T-cell (primary cell): ENCODE data around the gene CIZ1. TPM values are rescaled to one million over a fixed set of nuclear protein-coding genes. Genes with fewer than 3 reads are reported as not detected.

ENCODE experiments used
- ATAC-seq, 4 experiments: fragments of 200-7000 bp in 3 of 4; fragments of 150-1000 bp in 1 of 4; cut with Tn5 transposase; replicated peaks in 1 of 4; 1 replicate in 3 of 4; 2 replicates in 1 of 4; pipeline ENCODE4 v1.10.0; 2021; ENCODE audit warnings: moderate library complexity in 3 of 4, mild to moderate bottlenecking in 2 of 4, moderate number of reproducible peaks in 1 of 4
- CTCF ChIA-PET, 2 donors: fragments of 300-600 bp; sonication (Branson Sonifier 250); formaldehyde crosslinking; loops; one replicate each; lab custom pipeline; 2022; ENCODE audit warnings: antibody characterized with exemption in 2 of 2; lab: Charles Lee
- POLR2A ChIA-PET, 2 donors: fragments of 300-600 bp; sonication (Branson Sonifier 250); formaldehyde crosslinking; loops; one replicate each; lab custom pipeline; 2022; ENCODE audit warnings: antibody characterized with exemption in 2 of 2; lab: Charles Lee
- DNase-seq, 35 experiments: peaks; one replicate each; pipeline versions ENCODE4 v3.0.0 to v3.0.0-alpha.2; 2013 to 2023
- H3K27ac ChIP-seq: one replicate; pipeline ENCODE4 v1.5.1; 2013; ENCODE audit warnings: low read length
- H3K27me3 ChIP-seq, 2 experiments: replicated peaks in 1 of 2; 1 replicate in 1 of 2; 2 replicates in 1 of 2; pipeline versions ENCODE4 v1.6.1 to v1.7.0; 2013; ENCODE audit warnings: low read length in 1 of 2, mixed read lengths in 1 of 2; ENCODE audit not compliant: control insufficient read depth in 2 of 2, insufficient read depth in 2 of 2; ENCODE audit errors: extremely low read depth in 1 of 2
- H3K36me3 ChIP-seq, 2 donors: 1 replicate in 1 of 2; 2 replicates in 1 of 2; pipeline versions ENCODE4 v1.6.1 to v1.7.0; 2013; ENCODE audit warnings: low read length in 1 of 2; ENCODE audit not compliant: control insufficient read depth in 2 of 2, insufficient read depth in 1 of 2; ENCODE audit errors: extremely low read depth in 1 of 2
- H3K4me1 ChIP-seq, 2 experiments: 1 replicate in 1 of 2; 2 replicates in 1 of 2; pipeline versions ENCODE4 v1.6.1 to v1.7.0; 2013; ENCODE audit warnings: low read length in 2 of 2, mixed read lengths in 1 of 2; ENCODE audit not compliant: insufficient read depth in 2 of 2, control insufficient read depth in 1 of 2; ENCODE audit errors: extremely low read depth in 1 of 2
- H3K4me3 ChIP-seq, 2 donors: 1 replicate in 1 of 2; 2 replicates in 1 of 2; pipeline versions ENCODE4 v1.5.1 to v1.7.0; 2013; ENCODE audit warnings: mild to moderate bottlenecking in 2 of 2, low read length in 1 of 2, moderate library complexity in 1 of 2; ENCODE audit not compliant: control insufficient read depth in 1 of 2; ENCODE audit errors: extremely low read depth in 1 of 2
- H3K9me3 ChIP-seq: 2 replicates; pipeline ENCODE4 v1.7.0; 2013
- H3K27ac Mint-ChIP-seq, 2 donors: one replicate each; pipeline ENCODE4 v1.8.0; 2020 to 2021; ENCODE audit warnings: mild to moderate bottlenecking in 2 of 2, mixed read lengths in 2 of 2
- H3K27me3 Mint-ChIP-seq, 2 donors: one replicate each; pipeline ENCODE4 v1.8.0; 2021 to 2022; ENCODE audit warnings: mixed read lengths in 2 of 2
- H3K36me3 Mint-ChIP-seq: one replicate; pipeline ENCODE4 v1.8.0; 2021; ENCODE audit warnings: mixed read lengths
- H3K4me1 Mint-ChIP-seq, 3 donors: one replicate each; pipeline ENCODE4 v1.8.0; 2020 to 2022; ENCODE audit warnings: mixed read lengths in 3 of 3, mild to moderate bottlenecking in 1 of 3
- H3K4me3 Mint-ChIP-seq, 3 donors: one replicate each; pipeline ENCODE4 v1.8.0; 2020 to 2022; ENCODE audit warnings: mild to moderate bottlenecking in 3 of 3, mixed read lengths in 3 of 3, moderate library complexity in 3 of 3
- H3K9me3 Mint-ChIP-seq, 3 donors: one replicate each; pipeline ENCODE4 v1.8.0; 2020 to 2022; ENCODE audit warnings: mixed read lengths in 3 of 3
- WGBS: methylation state at CpG from one replicate; pipeline ENCODE4 v1.1.5; 2013; ENCODE audit warnings: missing lambda C conversion rate; ENCODE audit not compliant: insufficient coverage; 5-methylcytosine and 5-hydroxymethylcytosine counted together
- total RNA-seq, 35 experiments: library from RNA in 6 of 35; stranded (reverse) in 6 of 35; fragments of 120-200 nt in 1 of 35; gene quantifications; one replicate each; pipeline versions ENCODE4 v1.2.1 to v1.2.4 and lab custom pipeline; 2013 to 2026

CIZ1 gene
- total RNA-seq, 5 donors from 2014 or later (not counting 1 experiment from before 2014, with no cell fraction given), result 143 to 163 (median 150) TPM

- peaks cover 11 to 41% of the 10 kb centered on the region in 2 experiments for H3K4me1 ChIP-seq
- no peak overlapping the region for H3K27ac ChIP-seq
- peaks cover 12 to 34% of the 10 kb centered on the region in 2 donors for H3K36me3 ChIP-seq
- no peak for ATAC-seq
- no peaks in the 10 kb centered on the region for H3K9me3 ChIP-seq
- no peaks in the 10 kb centered on the region for H3K27me3 Mint-ChIP-seq
- ChIA-PET POLR2A (no interaction called here), CTCF (no interaction called here)
- no peak overlapping the region for H3K4me3 ChIP-seq
- DNase-seq, result peak in 8 of 35 experiments; percentile 21 to 59 (median 38)
- H3K36me3 Mint-ChIP-seq, result peaks cover 3% of the 10 kb centered on the region
- H3K4me1 Mint-ChIP-seq, result peaks cover 32 to 40% (median 38%) of the 10 kb centered on the region in 3 donors
- no peaks in the 10 kb centered on the region for H3K27me3 ChIP-seq
- H3K9me3 Mint-ChIP-seq, result no peaks in the 10 kb centered on the region
- peak overlapping the region; percentile 71 to 80 for H3K27ac Mint-ChIP-seq
- H3K4me3 Mint-ChIP-seq, result peak overlapping the region; percentile 31 to 95 (median 77)
- 81% methylated on average over 10 of the region's 16 CpGs for WGBS
Observed at GRCh38 chr9:128124873-128125579, 66.3 kb downstream of the CIZ1 start.

GRCh38 chr9:128124451-128124850, 66.9 kb downstream of the CIZ1 start:
- Histone ChIP-seq H3K4me3 (no peak overlapping the region), H3K36me3 (peaks cover 12 to 34% of the 10 kb centered on the region in 2 donors), H3K4me1 (peaks cover 11 to 39% of the 10 kb centered on the region in 2 experiments), H3K27ac (no peak overlapping the region), H3K27me3 (no peaks in the 10 kb centered on the region), H3K9me3 (no peaks in the 10 kb centered on the region)
- CTCF ChIA-PET, result no interaction called here
- WGBS, result 100% methylated on average over 4 of the region's 8 CpGs
- ATAC-seq (no peak), DNase-seq (no peak)
- peaks cover 28 to 36% (median 35%) of the 10 kb centered on the region in 3 donors for H3K4me1 Mint-ChIP-seq
- no peak overlapping the region for H3K4me3 Mint-ChIP-seq
- POLR2A ChIA-PET, result no interaction called here
- no peaks in the 10 kb centered on the region for H3K27me3 Mint-ChIP-seq
- H3K27ac Mint-ChIP-seq, result peak overlapping the region; percentile 59 to 71
- peaks cover 3% of the 10 kb centered on the region for H3K36me3 Mint-ChIP-seq
- H3K9me3 Mint-ChIP-seq, result no peaks in the 10 kb centered on the region

GRCh38 chr9:128123451-128124080, 67.8 kb downstream of the CIZ1 start:
- Histone ChIP-seq H3K9me3 (no peaks in the 10 kb centered on the region), H3K4me3 (no peak overlapping the region), H3K4me1 (peaks cover 7 to 30% of the 10 kb centered on the region in 2 experiments), H3K27ac (no peak overlapping the region), H3K36me3 (peaks cover 12 to 34% of the 10 kb centered on the region in 2 donors), H3K27me3 (no peaks in the 10 kb centered on the region)
- DNase-seq (no peak), ATAC-seq (no peak)
- no peaks in the 10 kb centered on the region for H3K9me3 Mint-ChIP-seq
- ChIA-PET CTCF (no interaction called here), POLR2A (interaction anchor here in 1 of 2 donors (0.7 kb wide), 1 partner anchor 428 kb away, joined by 3 read pairs; no protein-coding TSS in a partner anchor)
- 91% methylated on average over 7 of the region's 21 CpGs for WGBS
- H3K4me1 Mint-ChIP-seq, result peaks cover 22 to 29% (median 28%) of the 10 kb centered on the region in 3 donors
- H3K36me3 Mint-ChIP-seq, result peaks cover 3% of the 10 kb centered on the region
- H3K27me3 Mint-ChIP-seq, result no peaks in the 10 kb centered on the region
- no peak overlapping the region for H3K27ac Mint-ChIP-seq
- no peak overlapping the region for H3K4me3 Mint-ChIP-seq

GRCh38 chr9:128122809-128123175, 68.6 kb downstream of the CIZ1 start:
- Mint-ChIP-seq H3K27me3 (no peaks in the 10 kb centered on the region), H3K36me3 (peaks cover 3% of the 10 kb centered on the region), H3K9me3 (no peaks in the 10 kb centered on the region), H3K27ac (no peak overlapping the region), H3K4me3 (no peak overlapping the region), H3K4me1 (peaks cover 20 to 29% (median 28%) of the 10 kb centered on the region in 3 donors)
- Histone ChIP-seq H3K9me3 (no peaks in the 10 kb centered on the region), H3K36me3 (peaks cover 12 to 34% of the 10 kb centered on the region in 2 donors), H3K4me3 (no peak overlapping the region), H3K27me3 (no peaks in the 10 kb centered on the region), H3K4me1 (peaks cover 7 to 32% of the 10 kb centered on the region in 2 experiments), H3K27ac (no peak overlapping the region)
- ChIA-PET POLR2A (no interaction called here), CTCF (no interaction called here)
- WGBS, result 97% methylated on average over 21 of the region's 24 CpGs
- no peak for DNase-seq
- no peak for ATAC-seq

GRCh38 chr9:128121924-128122808, 69.2 kb downstream of the CIZ1 start:
- no peak overlapping the region for H3K4me3 ChIP-seq
- H3K27ac Mint-ChIP-seq, result peak overlapping the region in 1 of 2 donors; percentile 61
- H3K9me3 ChIP-seq, result no peaks in the 10 kb centered on the region
- H3K27me3 Mint-ChIP-seq, result no peaks in the 10 kb centered on the region
- peaks cover 7 to 38% of the 10 kb centered on the region in 2 experiments for H3K4me1 ChIP-seq
- ATAC-seq, result no peak
- 87% methylated on average over 18 of the region's 27 CpGs for WGBS
- H3K36me3 Mint-ChIP-seq, result peaks cover 5% of the 10 kb centered on the region
- no peak overlapping the region for H3K4me3 Mint-ChIP-seq
- peaks cover 25 to 34% (median 32%) of the 10 kb centered on the region in 3 donors for H3K4me1 Mint-ChIP-seq
- peaks cover 12 to 34% of the 10 kb centered on the region in 2 donors for H3K36me3 ChIP-seq
- H3K27me3 ChIP-seq, result no peaks in the 10 kb centered on the region
- H3K9me3 Mint-ChIP-seq, result no peaks in the 10 kb centered on the region
- ChIA-PET POLR2A (no interaction called here), CTCF (no interaction called here)
- H3K27ac ChIP-seq, result no peak overlapping the region
- no peak for DNase-seq

- Histone ChIP-seq H3K4me1 (peaks cover 6 to 32% of the 10 kb centered on the region in 2 experiments), H3K27me3 (no peaks in the 10 kb centered on the region), H3K9me3 (no peaks in the 10 kb centered on the region), H3K4me3 (no peak overlapping the region), H3K36me3 (peaks cover 12 to 34% of the 10 kb centered on the region in 2 donors), H3K27ac (no peak overlapping the region)
- ATAC-seq (no peak), DNase-seq (no peak)
- Mint-ChIP-seq H3K36me3 (peaks cover 5% of the 10 kb centered on the region), H3K27me3 (no peaks in the 10 kb centered on the region), H3K27ac (no peak overlapping the region), H3K9me3 (no peaks in the 10 kb centered on the region), H3K4me3 (no peak overlapping the region), H3K4me1 (peaks cover 25 to 32% (median 27%) of the 10 kb centered on the region in 3 donors)
- 100% methylated on average over 1 of the region's 5 CpGs for WGBS
- POLR2A ChIA-PET, result no interaction called here
- CTCF ChIA-PET, result no interaction called here
Observed at GRCh38 chr9:128121466-128121810, 69.9 kb downstream of the CIZ1 start.
